ENCODE data around the gene ARSI.

DNA sequence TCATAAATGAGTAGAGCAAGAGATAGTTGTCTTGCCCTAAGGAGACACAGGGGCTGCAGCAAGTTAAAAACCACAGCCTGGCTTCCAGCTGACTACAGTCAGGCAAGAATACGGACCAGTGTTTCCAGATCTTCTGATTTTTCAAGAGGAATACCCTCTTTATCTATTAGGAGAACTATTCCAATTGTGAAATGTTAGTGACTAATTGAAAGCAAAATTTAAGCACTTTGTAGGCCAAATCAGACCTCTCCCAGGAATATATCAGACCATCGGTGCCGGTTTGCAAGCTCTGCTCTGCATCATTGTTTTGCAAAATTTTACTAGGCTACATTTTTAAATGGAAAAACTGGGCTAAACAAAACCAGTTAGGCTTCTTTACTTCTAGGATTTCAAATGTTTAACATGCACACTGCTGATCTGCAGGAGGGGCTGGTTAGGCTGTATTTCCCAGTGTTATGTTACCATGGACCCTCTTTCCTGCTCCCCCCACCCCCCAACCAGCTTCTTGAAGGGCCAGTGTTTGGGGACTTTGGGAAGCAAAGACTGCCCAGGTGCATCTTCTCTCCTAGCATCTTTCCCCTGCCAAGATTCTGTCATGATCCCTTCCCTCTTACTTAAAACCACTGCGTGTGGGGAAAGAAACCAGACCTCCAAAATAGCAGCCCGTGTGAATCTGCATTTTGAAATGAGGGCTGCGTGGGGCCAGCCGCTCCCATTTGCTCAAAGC is 1.1 kb upstream of the ARSI start:
- TF ChIP-seq, protein P1, sequence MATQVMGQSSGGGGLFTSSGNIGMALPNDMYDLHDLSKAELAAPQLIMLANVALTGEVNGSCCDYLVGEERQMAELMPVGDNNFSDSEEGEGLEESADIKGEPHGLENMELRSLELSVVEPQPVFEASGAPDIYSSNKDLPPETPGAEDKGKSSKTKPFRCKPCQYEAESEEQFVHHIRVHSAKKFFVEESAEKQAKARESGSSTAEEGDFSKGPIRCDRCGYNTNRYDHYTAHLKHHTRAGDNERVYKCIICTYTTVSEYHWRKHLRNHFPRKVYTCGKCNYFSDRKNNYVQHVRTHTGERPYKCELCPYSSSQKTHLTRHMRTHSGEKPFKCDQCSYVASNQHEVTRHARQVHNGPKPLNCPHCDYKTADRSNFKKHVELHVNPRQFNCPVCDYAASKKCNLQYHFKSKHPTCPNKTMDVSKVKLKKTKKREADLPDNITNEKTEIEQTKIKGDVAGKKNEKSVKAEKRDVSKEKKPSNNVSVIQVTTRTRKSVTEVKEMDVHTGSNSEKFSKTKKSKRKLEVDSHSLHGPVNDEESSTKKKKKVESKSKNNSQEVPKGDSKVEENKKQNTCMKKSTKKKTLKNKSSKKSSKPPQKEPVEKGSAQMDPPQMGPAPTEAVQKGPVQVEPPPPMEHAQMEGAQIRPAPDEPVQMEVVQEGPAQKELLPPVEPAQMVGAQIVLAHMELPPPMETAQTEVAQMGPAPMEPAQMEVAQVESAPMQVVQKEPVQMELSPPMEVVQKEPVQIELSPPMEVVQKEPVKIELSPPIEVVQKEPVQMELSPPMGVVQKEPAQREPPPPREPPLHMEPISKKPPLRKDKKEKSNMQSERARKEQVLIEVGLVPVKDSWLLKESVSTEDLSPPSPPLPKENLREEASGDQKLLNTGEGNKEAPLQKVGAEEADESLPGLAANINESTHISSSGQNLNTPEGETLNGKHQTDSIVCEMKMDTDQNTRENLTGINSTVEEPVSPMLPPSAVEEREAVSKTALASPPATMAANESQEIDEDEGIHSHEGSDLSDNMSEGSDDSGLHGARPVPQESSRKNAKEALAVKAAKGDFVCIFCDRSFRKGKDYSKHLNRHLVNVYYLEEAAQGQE (IDR thresholded peaks at IDR 0.05): no peak
- TF ChIP-seq NR3C1 (IDR thresholded peaks at IDR 0.05): no peak
- TF ChIP-seq, protein P2, sequence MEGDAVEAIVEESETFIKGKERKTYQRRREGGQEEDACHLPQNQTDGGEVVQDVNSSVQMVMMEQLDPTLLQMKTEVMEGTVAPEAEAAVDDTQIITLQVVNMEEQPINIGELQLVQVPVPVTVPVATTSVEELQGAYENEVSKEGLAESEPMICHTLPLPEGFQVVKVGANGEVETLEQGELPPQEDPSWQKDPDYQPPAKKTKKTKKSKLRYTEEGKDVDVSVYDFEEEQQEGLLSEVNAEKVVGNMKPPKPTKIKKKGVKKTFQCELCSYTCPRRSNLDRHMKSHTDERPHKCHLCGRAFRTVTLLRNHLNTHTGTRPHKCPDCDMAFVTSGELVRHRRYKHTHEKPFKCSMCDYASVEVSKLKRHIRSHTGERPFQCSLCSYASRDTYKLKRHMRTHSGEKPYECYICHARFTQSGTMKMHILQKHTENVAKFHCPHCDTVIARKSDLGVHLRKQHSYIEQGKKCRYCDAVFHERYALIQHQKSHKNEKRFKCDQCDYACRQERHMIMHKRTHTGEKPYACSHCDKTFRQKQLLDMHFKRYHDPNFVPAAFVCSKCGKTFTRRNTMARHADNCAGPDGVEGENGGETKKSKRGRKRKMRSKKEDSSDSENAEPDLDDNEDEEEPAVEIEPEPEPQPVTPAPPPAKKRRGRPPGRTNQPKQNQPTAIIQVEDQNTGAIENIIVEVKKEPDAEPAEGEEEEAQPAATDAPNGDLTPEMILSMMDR (IDR thresholded peaks at IDR 0.05): no peak
- TF ChIP-seq POLR2A (IDR thresholded peaks at IDR 0.05; ENCODE audit: low read length): no peak
- no peak for TF ChIP-seq BHLHE40 (IDR thresholded peaks at IDR 0.05; ENCODE audit: low read depth, low read length)
- TF ChIP-seq RNF2 (IDR thresholded peaks at IDR 0.05; ENCODE audit: borderline replicate concordance, low read depth): no peak
- no peak for TF ChIP-seq SMC3 (IDR thresholded peaks at IDR 0.05)
- TF ChIP-seq KDM1A (IDR thresholded peaks at IDR 0.05; ENCODE audit: low read depth): no peak
- TF ChIP-seq, protein P3, sequence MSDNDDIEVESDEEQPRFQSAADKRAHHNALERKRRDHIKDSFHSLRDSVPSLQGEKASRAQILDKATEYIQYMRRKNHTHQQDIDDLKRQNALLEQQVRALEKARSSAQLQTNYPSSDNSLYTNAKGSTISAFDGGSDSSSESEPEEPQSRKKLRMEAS (IDR thresholded peaks at IDR 0.05): no peak
- TF ChIP-seq, protein P4, sequence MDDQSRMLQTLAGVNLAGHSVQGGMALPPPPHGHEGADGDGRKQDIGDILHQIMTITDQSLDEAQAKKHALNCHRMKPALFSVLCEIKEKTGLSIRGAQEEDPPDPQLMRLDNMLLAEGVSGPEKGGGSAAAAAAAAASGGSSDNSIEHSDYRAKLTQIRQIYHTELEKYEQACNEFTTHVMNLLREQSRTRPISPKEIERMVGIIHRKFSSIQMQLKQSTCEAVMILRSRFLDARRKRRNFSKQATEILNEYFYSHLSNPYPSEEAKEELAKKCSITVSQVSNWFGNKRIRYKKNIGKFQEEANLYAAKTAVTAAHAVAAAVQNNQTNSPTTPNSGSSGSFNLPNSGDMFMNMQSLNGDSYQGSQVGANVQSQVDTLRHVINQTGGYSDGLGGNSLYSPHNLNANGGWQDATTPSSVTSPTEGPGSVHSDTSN (IDR thresholded peaks at IDR 0.05): no peak
- no peak for TF ChIP-seq MAZ (IDR thresholded peaks at IDR 0.05; ENCODE audit: borderline replicate concordance, low read depth, low read length)
